HG02884 (cell line): ENCODE measurements around the gene PTK6.

Experiments
- ATAC-seq: cut with Tn5 transposase; IDR thresholded peaks from one replicate; pipeline ENCODE4 v1.9.1; 2021; ENCODE audit warnings: mild to moderate bottlenecking, moderate library complexity; ENCODE audit not compliant: unreplicated experiment

PTK6 gene

DNA sequence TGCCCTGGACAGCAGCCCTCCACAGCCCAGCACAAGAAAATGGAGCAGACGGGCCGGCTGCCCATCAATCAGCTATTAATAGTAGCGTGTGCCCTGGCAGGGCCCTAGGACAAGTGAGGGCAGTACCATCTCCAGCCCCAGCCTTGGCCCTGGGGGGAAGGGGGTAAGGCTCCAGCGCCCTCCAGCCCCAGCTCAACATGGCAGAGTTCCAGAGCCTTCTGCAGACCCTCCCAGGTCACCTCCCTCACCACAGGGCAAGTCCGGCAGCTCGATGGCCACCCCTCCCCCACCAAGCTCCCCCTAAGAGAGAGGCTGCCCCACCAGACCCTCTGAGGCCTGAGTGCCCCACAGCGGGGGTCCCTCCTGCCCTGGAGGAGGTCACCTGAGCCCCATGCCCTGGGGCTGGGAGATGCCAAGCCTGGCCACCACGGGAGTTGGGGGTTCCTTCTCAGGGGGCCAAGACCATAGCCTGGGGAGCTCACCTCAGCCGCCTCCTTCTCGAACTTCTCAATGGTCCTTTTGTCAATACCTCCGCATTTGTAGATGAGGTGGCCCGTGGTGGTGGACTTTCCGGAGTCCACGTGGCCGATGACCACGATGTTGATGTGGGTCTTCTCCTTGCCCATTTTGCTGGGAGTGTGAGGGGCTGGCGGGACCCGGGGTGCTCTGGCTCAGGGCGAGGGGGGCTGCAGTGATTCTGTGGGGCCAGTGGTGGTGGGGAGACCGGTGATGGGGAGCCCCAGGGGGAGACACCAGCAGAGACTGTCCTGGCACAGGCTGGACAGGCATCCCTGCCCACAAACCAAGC lies 39.8 kb downstream of the PTK6 start:
- no peak for ATAC-seq

DNA sequence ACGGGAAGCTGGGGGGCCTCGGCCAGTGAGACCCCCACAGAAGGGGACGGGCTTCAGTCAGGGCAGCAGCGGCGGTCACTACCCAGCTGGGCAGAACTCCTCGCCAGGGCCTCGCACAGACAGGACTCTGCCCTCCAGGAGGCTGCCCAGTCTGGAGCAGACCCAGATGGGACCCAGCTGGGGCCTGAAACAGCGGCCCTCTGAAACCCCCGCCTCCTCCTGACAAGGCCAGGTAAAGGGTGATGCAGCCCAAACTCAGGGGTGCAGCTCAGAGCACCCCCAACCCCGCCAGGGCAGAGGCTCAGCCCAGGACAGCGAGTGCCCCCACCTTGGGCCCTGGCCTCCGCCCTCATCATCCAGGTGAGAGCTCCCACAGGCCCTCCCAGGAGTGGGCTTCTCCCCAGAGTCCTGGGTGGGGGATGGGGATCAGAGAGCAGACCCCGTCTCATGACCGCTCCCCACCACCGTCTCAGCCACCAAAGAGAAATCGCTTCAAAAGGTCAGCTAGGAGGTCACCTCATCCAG lies 40.5 kb downstream of the PTK6 start:
- no peak for ATAC-seq

DNA sequence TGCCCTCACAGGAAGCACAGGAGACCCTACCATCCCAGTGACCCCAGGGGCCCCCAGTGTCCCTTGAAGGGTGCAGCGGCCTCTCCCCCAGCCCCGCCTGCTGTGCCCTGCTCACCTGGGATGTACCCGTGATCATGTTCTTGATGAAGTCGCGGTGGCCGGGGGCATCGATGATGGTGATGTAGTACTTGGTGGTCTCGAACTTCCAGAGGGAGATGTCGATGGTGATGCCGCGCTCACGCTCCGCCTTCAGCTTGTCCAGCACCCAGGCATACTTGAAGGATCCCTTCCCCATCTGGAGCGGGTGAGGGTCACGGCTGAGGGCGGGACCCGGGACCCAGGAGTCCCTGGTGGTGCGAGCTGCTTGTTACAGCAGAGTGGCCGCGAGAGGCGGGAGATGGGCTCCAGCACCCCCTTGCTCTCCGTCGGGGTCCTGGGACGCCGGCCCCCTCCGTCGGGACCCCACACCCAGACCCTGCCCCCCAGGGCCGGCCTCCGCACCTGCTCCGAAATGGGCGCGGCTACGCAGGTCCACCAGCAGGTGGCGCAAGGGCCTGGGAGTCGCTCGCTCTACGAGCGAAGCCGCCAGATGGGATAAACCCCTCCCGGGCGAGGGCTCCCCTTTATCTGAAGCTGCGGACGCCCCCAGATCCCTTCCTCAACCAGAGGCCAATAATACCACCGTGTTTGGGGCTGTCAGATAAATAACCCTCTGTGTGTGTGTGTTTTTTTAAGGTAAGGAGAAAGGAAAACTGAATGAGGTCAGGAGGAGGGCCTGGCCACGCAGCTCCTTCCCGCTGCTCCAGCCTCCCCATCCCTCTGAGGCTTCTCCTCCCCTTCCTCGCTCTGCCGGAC lies 41.2 kb downstream of the PTK6 start:
- no peak for ATAC-seq

DNA sequence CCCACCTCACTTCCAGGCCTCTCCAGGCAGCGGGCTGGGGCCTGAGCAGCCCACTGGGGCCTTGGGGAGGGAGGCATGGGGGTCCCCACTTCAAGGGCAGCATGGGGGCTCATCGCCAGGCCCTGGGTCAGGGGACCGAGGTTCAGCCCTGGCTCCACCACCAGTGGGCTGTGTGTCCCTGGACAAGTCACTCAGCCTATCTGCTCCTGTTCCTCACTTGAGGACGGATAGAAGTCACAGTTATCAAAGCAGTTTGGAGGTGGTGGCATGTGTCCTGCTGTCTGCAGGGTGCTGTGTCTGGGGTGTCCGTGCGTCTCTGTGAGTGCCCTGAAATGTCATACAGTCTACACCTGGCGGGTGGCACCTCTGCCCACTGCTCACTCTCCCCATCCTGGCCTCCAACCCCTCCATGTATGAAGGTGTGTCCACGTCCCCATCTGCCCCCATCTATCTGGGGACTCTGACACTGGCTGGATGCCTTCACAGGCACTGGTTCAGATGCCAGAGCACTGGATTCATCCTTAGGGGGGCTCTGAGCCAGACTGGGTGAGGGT lies 41.9 kb downstream of the PTK6 start:
- no peak for ATAC-seq

DNA sequence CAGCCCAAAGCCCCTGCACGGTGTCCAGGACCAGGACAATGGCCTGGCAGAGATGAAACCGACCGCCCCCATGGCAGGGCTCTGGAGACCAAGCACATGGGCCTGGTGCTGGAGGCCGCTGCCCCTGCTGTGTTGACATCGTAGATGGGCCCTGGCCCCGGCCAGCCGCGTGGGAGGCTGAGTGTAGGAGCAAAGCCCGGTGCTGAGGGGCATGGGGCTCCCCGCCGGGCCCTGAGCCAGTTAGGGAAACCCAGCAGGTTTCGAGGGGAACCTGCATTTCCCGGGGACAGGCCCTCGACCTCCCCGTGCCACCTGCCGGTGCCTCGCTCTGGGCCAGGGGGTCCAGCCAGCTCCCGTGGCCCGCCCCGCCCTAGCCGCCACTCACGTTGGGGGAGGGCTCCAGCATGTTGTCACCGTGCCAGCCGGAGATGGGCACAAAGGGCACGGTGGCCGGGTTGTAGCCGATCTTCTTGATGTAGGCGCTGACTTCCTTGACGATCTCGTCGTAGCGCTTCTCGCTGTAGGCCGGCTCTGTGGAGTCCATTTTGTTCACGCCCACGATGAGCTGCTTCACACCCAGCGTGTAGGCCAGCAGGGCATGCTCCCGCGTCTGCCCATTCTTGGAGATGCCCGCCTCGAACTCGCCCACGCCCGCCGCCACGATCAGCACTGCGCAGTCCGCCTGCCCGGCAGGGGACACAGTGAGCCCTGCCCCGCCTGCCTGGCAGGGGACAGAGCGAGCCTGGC lies 42.6 kb downstream of the PTK6 start:
- ATAC-seq, result no peak

DNA sequence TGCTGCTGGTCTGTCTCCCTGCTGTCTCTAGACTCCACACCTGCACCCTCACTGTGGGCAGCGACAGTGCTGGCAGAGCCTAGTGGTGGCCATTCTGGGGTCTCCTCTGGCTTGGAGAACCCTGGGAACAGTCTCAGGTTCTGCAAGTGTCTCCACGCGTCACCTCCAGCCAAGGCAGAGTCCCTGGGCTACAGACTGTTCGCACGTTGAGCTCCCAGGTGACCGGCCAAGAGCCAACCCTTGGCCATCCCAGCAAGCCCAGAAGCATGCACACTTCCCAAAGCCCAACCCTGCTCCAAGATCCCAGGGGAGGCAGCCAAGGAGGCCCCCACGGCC lies 43.1 kb downstream of the PTK6 start:
- ATAC-seq, result no peak

DNA sequence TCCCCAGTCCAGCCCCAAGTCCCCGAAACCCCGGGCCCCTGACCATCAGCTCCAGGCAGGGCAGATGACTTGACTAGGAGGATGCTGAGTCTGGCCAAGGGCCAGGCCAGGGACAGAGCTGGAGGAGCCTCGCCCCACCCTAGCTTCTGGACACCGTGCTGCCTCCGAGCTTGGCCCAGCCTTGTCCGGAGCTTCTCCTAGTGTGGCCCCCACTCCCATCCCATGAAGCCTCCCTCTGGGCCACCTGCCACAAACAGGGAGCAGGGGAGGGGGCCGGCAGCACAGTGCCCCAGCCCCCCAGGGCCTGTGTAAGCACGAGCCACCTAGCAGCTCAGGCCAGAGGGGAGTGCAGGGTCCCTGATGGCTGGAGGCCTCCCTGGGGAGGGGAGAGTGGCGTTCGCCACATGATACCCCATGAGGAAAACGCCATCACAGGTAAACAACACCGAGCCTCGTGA lies 43.6 kb downstream of the PTK6 start:
- no peak for ATAC-seq

DNA sequence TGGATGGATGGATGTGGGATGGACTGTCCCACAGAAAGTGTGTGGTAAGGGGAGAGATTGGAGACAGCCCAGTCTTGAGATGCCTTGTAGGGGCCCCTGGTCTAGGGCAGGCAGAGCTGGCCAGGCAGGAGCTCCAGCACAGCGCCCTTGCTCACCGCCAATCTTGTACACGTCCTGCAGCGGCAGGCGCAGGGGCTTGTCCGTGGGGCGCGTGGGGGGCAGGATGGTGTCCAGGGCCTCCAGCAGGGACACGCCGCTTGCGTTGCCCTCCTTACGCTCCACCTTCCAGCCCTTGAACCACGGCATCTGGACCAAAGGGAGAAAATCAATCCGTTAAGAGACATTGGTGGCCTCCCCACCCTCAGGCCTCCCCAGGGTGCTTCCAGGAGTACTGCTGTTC lies 44.2 kb downstream of the PTK6 start:
- no peak for ATAC-seq

DNA sequence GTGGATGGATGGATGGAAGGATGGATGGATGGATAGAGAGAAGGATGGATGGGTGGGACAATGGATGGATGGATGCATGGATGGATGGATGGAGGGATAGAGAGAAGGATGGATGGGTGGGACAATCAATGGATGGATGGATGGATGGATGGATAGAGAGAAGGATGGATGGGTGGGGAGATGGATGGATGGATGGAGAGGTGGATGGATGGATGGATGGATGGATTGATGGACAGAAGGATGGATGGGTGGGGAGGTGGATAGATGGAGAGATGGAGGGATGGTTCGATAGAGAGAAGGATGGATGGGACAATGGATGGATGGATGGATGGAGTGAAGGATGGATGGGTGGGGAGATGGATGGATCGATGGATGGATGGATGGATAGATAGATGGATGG lies 44.7 kb downstream of the PTK6 start:
- no peak for ATAC-seq

DNA sequence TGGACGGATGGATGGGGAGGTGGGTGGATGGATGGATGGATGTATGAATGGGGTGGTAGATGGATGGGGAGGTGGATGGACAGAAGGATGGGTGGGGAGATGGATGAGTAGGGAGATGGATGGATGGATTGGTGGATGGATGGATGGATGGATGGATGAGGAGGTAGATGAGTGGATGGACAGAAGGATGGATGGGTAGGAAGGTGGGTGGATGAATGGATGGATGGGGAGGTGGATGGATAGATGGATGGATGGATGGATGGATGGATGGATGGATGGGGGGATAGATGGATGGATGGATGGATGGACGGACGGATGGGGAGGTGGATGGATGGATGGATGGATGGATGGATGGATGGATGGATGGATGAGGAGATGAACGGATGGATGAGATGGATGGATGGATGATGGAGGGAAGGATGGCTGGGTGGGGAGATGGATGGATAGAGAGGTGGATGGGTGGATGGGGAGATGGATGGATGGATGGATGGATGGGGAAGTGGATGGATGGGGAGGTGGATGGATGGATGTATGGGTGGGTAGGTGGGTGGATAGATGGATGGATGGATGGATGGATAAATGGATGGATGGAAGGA lies 45.4 kb downstream of the PTK6 start:
- no peak for ATAC-seq

DNA sequence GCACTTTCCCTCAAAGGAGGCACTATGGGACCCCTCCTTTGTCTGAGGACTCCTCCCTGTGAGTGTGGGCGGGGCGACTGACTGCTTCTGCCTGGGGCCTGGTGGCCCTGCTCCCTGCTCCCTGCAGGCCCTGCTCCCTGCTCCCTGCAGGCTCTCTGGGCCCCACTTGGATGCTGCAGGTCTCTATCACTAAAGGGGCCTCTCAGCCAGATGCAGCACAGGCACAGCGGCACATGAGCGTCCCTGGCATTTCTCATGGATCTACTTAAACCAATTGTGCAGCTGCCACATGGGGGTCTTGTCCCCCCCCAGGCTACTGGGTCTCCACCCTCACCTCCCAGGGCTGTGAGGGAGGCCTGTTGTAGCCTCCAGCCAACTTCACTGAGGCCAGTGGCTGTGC lies 46.1 kb downstream of the PTK6 start:
- ATAC-seq, result no peak

DNA sequence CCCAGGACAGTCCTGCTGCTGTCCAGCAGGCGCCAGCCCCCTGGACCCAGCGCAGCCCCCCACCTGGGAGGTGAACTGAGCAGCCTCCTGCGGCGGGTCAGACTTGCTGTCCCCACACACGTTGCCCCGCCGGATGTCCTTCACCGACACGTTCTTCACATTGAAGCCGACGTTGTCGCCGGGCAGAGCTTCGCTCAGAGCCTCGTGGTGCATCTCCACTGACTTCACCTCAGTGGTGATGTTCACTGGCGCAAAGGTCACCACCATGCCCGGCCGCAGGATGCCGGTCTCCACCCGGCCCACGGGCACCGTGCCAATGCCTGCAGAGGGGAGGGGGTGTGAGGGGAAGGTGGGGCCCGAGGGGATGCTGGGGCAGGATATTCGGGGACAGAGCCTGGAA lies 46.8 kb downstream of the PTK6 start:
- ATAC-seq, result no peak

DNA sequence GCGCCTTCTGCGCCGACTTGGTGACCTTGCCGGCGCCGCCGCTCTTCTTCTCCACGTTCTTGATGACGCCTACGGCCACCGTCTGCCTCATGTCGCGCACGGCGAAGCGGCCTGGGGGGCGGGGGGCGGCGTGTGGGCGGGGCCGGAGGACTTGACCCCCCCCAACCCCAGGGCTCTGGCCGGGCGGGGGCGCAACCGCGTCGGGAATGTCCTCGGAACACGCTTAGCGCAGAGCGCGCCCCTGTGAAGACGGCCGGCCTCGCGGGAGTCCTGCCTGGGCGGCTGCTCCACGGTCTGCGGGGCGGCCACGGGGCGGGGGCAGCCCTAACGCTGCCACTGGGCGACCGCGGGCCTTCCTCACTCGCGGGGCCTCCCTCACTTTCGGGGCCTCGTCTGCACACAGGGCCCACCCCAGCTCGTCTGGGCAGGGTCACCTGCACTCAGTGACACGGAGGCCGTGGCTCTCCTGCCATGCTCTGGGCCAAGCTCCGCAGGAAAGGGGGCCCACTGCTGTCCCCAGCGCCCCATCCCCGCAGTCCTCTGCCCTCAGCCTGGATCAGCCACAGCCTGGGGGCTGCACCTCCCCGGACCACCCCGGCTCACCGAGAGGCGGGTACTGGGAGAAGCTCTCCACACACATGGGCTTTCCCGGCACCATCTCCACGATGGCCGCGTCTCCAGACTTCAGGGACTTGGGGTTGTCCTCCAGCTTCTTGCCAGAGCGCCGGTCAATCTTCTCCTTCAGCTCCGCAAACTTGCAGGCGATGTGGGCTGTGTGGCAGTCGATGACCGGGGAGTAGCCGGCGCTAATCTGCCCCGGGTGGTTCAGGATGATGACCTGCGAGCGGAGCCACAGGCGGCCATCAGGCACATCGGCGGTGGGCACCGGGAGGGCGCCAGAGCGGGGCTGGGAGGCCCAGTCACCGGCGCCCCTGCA lies 48.6 kb downstream of the PTK6 start:
- no peak for ATAC-seq

DNA sequence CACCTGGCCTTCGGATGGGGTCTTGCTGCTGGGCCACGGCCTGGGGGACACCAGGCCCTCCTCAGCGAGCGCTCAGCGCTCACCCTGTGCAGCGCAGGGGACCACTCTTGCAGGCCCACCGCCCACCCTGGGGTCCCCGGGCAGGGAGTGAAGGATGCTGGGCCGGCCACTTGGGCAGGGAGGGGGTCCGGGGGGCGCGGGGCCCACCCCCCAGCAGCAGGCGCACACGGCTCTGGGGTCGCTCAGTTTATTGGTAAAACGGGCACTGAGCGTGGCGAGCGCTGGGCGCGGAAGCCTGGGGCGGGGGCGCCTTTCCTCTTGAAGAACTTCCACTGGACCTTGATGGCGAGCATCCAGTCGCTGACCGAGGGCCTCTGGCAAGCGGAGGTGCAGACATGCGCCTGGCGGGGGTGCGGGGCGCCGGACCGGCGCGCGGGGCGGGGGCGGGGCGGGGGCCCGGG lies 49.4 kb downstream of the PTK6 start:
- ATAC-seq, result no peak

DNA sequence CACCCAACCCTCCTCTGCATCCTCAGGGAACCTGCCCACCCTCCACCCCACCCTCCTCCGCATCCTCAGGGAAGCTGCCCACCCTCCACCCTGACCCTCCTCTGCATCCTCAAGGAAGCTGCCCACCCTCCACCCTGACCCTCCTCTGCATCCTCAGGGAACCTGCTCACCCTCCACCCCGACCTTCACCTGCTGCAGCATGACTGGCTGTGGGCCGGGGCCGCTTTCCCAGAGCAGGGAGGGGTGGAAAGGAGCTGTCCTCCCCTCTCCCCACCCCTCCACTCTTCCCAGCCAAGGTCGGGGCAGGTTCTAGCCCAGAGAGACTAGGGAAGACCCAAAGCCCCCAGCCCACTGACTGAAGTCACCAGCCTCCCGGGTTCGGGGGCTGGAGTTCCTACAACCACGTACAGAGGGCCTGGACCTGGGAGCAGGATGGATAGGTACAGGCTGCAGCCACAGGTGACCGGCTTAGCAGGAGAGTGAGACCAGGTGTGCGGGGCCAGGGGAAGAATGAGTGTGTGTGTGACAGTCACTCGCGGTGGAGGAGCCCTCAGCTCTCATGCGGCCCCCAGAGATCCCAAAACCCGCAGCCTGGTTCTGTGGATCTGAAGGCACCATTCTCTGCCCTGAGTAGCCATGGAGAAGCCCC lies 49.9 kb downstream of the PTK6 start:
- ATAC-seq, result no peak

DNA sequence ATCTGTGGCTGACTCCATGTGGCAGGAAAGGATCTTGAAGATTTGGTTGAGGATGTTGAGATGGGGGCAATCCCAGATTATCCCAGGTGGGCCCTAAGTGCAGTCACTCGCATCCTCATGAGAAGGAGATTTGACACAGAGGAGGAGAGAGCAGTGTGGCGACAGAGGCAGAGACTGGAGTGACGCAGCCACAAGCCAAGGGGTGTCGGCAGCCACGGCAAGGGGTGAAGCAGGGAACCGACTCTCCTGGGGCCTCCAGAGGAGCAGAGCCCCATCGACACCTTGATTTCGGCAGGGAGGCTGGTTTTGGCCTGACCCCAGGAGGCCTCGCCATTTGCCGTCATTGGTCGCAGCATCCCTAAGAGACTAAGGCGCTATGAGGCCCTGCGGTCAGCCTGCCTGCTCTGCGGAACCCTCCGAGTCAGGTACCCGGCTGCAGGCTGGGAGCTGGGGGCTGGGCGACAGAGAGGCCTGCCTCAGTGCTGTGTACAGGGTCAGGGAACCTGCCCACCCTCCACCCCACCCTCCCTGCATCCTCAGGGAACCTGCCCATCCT lies 50.8 kb downstream of the PTK6 start:
- ATAC-seq, result no peak

DNA sequence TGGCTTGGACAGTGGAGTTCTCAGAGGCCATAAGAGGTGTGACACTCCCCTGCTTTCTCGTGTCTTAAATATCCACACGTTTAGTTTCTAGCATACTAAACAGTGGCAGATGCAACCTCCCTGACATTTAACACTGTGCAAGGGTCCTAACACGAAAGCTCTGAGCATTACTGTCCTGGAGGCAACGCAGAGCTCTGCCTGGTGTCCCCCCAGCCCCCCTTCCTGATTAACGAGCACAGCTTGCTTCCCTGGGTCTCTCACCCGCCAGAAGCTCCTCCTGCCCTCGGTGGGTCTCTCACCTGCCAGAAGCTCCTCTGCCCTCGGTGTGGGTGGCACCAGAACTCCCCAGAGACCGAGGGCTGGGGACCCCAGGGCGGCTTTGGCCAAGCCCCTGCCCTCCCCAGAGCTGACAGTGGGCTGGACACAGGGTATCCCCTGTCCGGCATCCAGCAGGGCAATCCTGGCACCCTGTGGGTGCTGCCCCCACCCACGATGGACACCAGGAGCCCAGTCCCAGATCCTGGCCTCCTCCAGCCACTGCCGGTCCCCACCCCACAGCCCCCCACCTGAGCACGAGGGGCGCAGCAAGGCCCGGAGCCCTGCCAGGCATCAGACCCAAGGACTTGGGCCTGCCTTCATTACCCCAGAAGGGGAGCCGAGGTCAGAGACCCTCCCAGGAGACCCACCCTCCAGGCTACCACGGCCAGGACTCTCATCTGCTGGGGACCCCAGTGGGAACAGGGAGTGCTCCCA lies 52.3 kb downstream of the PTK6 start:
- ATAC-seq, result no peak

DNA sequence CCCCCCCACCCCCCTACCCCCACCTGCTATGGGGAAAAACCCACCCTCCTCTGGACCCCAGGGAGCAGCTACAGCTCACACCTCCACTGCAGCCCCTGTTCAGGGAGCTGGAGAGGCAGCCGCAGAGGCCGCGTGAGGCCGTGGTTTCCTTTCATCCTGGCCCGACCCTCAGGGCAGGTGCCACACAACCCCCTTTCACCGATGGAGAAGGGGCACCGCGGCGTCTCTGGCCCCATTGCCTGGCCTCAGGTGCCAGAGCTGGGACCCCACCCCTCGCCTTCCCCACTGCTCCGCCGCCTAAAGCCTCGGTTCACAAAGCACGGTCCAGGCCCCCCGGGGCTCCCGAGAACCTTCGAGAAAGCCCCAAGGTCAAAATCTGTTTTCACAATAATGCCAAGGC lies 52.9 kb downstream of the PTK6 start:
- no peak for ATAC-seq
